HL-60 (cell line): ENCODE results near the gene EDIL3.

ENCODE experiments used
- CTCF ChIP-seq: IDR thresholded peaks from one replicate; pipeline ENCODE4 v1.5.1; 2011; ENCODE audit warnings: low read length, control low read depth, inconsistent platforms; ENCODE audit not compliant: insufficient read depth
- POLR2AphosphoS5 ChIP-seq: IDR thresholded peaks from 2 replicates; pipeline ENCODE4 v1.6.1; 2012; ENCODE audit warnings: low read depth

GRCh38 chr5:83983852-83984251 is 400.8 kb downstream of the EDIL3 start:
- no peak for TF ChIP-seq CTCF
- TF ChIP-seq POLR2AphosphoS5 = no peak
